NK-92 treated with Interleukin-12 subunit alpha and Interleukin-12 subunit beta, amount 100 ng/mL, for 24 hours (cell line): Measurements from ENCODE around the gene PRKAG2.
"Not testable (repeated sequence)": the region's sequence is repeated elsewhere in the genome, so short reads cannot be mapped to it uniquely, and the experiment has no call there.

Source experiments
- DNase-seq: peaks from one replicate; lab custom pipeline; 2025; lab: John Stamatoyannopoulos, UW

Gene PRKAG2

GRCh38 chr7:151834271-151835035 lies 42.5 kb downstream of the PRKAG2 start:
- DNase-seq: no peak

GRCh38 chr7:151833691-151834090 lies 43.2 kb downstream of the PRKAG2 start:
- no peak for DNase-seq

GRCh38 chr7:151833213-151833651 lies 43.7 kb downstream of the PRKAG2 start:
- DNase-seq: no peak

GRCh38 chr7:151832656-151833055 lies 44.3 kb downstream of the PRKAG2 start:
- no peak for DNase-seq

DNA sequence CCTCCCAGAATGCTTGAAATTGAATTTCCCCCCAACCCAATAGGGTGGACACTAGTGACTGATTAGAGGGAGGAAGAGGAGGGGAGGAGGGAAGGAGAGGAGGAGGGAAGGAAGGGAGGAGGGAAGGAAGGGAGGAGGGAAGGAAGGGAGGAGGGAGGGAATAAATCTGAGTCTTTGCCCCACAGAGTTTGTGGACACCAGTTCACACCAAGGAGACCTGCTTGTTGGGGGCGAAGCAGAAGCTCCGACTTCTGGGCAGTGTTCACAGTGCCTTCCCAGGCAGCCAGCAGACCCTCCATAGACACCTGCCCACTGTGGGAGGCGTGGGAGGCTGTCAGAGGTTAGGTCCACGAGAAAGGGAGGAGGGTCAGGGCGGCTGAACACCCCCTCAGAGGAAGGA lies 44.8 kb downstream of the PRKAG2 start:
- no peak for DNase-seq

GRCh38 chr7:151831606-151832005 lies 45.3 kb downstream of the PRKAG2 start:
- no peak for DNase-seq

DNA sequence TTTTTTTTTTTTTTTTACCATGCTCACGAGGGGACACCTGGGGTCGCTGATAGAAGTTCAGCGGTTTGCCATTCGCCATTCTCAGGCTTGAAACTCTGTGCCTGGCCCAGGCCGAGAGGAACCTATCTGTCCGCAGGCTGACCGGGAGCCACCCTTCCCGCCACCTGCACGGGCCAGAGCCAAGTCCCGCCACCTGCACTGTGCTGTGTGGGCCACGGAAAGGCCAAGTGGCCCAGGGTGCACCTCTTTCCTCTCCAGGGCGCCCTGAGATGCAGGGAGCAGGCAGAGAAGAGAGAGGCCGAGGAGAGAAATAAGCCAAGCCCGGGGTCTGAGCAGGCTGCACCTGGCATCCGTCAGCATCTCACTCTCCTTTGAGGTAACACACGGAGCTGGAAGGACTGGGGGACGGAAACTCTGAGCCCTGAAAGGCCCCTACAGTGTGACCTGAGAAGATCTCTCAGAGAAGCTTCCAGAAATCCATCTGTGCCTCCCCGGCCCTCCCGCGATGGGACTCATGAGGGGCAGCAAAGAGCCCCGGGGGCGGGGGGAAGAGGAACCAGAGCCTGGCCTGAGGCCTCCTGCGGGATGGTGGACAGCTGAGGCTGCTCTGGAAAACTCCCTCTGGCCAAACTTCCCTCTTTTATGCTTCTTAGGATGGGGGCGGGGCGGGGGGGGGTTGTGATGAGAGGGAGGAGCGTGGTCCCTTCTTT lies 46.6 kb downstream of the PRKAG2 start:
- no peak for DNase-seq

- DNase-seq: no peak
Measured at GRCh38 chr7:151829707-151830106, 47.2 kb downstream of the PRKAG2 start.

GRCh38 chr7:151827620-151828019 lies 49.3 kb downstream of the PRKAG2 start:
- DNase-seq: no peak

DNA sequence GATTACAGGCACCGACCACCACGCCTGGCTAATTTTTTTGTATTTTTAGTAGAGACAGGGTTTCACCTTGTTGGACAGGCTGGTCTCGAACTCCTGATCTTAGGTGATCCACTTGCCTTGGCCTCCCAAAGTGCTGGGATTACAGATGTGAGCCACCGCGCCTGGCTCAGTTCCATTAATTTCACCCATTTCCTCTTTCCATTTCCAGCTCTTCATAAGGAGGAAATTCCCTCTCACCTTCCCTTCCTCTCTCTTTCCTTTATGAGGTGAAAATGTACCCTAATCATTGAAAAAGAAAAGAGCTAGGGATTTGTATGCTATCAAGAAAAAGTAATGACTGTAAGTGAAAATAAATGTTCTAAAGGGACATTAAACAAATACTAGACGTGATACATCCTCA lies 50.6 kb downstream of the PRKAG2 start:
- not testable (repeated sequence) for DNase-seq

GRCh38 chr7:151825721-151826120 lies 51.2 kb downstream of the PRKAG2 start:
- DNase-seq: no peak

GRCh38 chr7:151824373-151824933 lies 52.5 kb downstream of the PRKAG2 start:
- no peak for DNase-seq

DNA sequence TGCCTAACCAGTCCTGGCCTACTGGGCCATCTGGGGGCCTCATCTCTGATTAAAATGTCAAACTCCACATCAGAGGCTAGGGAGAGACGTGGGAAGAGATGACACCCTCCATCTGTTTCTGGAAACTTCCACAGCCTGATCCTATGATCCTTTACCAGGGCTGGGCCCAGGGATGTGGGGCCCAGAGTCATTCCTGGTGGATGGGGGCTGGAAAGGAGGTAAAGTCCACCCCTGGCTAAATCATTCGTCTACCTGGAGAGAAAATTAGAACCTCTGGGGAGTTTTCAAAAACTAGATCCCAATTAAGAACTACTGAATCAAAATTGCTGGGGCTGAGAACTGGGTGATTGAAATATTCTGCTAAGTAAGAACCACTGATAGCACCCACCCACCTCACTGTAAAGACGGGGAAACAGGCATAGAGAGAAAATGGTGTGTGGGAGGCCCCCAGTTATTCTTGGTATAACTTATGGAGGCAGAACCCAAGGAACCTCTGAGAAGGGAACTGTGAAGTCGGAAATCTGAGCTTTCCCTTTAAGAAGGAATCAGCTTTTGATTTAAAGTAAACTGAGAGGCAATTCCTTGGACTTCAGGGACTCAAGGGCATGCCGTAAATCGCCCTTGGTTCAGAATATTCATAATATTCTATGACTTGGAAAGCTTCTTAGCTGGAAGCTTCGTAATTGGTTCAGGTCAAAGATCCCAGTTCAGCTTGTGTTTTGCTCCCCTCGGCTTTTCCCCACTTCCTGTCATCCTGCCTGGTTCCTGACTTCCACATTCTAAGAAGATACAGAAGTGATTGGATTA lies 53.1 kb downstream of the PRKAG2 start:
- DNase-seq: no peak

DNA sequence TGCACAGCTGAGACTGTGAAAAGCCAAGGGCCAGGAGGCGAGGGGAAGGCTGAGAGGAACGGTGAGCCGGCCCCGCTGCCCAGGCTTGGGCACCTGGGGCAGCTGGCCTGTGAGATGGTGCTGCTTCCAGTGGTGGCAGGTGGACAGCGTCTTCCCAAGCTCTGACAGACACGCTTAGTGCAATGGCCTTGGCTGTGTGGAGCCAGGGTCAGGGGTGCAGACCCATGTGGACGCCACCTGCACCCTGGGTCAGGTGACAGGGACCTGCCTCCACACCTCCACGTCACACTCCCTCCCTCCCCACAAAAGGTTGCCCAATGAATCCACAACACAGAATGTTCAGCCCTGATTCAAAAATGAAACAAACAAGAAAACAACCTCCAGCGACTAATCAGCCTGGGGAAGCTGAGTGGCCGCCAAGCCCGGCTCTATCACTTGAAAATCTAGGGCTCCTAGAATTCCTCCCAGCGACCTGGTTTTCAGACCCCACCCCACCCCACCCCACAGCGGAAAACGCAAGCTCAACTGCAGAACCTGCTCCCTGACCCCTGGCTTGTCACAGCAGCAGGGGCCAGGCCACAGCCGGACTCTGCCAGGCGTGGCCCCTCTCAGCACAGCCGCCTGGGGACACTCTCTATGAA lies 54.3 kb downstream of the PRKAG2 start:
- no peak for DNase-seq

GRCh38 chr7:151821806-151822540 lies 54.9 kb downstream of the PRKAG2 start:
- no peak for DNase-seq

DNA sequence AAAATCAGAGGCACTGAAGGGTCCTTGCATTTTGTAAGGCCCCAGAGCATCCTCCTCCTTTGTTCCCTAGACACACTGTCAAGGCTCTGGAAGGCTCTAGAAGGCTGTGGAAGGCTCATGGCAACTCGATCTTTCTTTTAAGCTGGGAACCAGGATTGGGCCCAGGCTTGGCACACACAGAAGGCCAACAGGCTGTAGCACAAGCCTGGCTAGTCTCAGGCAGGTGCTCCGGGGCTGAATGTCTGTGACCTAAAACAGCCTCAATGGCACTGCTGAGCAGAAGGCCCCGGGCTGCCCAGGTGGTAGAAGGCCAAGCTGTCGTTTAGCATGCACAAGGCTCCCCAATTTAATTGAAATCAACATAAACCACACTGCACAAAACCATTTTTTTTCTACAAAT lies 55.7 kb downstream of the PRKAG2 start:
- no peak for DNase-seq

DNA sequence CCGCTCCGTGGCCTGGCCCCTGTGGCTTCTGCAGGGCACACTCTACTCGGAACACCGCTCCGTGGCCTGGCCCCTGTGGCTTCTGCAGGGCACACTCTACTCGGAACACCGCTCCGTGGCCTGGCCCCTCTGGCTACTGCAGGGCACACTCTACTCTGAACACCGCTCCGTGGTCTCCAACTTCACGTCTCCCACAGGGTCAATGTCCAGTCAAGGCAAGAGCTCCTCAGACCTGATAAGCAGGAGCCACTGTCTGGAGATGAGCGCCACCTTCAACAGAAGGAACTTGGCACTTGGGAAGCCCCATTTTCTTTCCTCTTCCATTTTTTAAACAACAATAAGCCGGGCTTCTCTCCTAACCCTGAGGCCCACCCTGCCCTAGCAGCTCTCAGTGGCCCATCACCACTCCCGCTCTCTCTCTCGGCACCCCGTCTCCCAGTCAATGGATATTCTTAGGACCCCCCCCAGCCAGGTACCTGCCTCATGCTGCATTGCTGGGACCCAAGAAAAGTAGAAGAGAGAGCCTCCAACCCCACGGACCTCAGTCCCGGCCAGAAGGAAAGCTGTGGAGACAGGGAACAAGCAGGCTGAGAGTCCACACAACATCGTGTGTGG lies 56.3 kb downstream of the PRKAG2 start:
- no peak for DNase-seq

GRCh38 chr7:151819866-151820265 lies 57.0 kb downstream of the PRKAG2 start:
- no peak for DNase-seq

- DNase-seq: no peak
Measured at GRCh38 chr7:151818674-151819519, 58.0 kb downstream of the PRKAG2 start.
